B cell (primary cell): ENCODE measurements around the gene KIF1A.

Source experiments
- EZH2 ChIP-seq: IDR thresholded peaks from 2 replicates; pipeline ENCODE4 v1.6.1; 2012; ENCODE audit warnings: borderline replicate concordance, low read depth, mild to moderate bottlenecking, moderate library complexity, low read length; ENCODE audit not compliant: insufficient read depth, poor library complexity, severe bottlenecking
- TF ChIP-seq, protein P1 (sequence below): fragments of 200-600 bp; IDR thresholded peaks from one replicate; pipeline ENCODE4 v1.8.0; 2022; ENCODE audit warnings: antibody characterized with exemption, mild to moderate bottlenecking

DNA sequence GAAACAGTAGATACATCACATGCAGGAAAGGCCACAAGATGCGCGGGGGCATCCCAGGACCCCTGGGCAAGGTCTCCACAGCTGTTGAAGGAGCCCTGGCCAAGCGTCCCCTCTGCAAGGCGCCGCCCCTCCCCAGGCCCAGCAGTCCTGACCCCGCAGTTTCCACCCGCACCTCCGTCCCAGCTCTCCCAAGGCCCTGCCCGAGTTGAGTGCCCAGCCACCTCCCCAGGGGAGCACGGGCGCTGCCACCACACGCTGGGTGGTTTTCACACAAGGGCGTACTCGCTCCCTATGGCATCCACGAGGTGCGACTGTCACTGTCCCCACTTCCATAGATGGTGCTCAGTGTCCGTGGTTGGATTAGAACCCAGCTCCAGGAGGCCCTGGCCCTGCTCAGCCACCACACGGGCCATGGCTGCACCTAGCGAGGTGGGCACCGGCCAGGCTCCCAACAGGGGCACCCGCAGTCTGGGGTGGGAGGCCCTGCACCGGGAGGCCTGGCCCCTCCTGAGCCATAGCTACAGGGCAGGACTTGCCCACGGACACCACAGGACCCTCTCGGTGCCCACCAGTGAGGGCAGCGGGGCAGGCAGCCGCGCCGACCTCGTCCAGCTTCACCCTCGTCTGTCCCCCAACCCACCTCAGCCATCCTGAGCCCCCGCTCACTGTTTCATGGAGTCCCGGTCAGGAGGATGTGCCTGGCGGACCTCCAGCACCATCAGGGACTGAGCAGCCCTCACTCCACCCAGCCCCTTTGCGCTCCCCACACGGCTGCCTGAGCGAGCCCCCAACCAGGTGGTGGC is 36.0 kb downstream of the KIF1A start:
- TF ChIP-seq, protein P1, sequence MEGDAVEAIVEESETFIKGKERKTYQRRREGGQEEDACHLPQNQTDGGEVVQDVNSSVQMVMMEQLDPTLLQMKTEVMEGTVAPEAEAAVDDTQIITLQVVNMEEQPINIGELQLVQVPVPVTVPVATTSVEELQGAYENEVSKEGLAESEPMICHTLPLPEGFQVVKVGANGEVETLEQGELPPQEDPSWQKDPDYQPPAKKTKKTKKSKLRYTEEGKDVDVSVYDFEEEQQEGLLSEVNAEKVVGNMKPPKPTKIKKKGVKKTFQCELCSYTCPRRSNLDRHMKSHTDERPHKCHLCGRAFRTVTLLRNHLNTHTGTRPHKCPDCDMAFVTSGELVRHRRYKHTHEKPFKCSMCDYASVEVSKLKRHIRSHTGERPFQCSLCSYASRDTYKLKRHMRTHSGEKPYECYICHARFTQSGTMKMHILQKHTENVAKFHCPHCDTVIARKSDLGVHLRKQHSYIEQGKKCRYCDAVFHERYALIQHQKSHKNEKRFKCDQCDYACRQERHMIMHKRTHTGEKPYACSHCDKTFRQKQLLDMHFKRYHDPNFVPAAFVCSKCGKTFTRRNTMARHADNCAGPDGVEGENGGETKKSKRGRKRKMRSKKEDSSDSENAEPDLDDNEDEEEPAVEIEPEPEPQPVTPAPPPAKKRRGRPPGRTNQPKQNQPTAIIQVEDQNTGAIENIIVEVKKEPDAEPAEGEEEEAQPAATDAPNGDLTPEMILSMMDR: no peak
- TF ChIP-seq EZH2: no peak
